HG02759 (cell line): ENCODE measurements around the gene GINM1.

ENCODE experiments used
- ATAC-seq: cut with Tn5 transposase; IDR thresholded peaks from one replicate; pipeline ENCODE4 v1.9.1; 2021; ENCODE audit warnings: mild to moderate bottlenecking, moderate library complexity; ENCODE audit not compliant: unreplicated experiment

GINM1 gene

GRCh38 chr6:149565527-149566409, at the start of gene GINM1:
Gene GINM1 (plus strand): TSS chr6:149566375. CDS start chr6:149566415, 40 bp downstream.
- peak; percentile 84 for ATAC-seq

DNA sequence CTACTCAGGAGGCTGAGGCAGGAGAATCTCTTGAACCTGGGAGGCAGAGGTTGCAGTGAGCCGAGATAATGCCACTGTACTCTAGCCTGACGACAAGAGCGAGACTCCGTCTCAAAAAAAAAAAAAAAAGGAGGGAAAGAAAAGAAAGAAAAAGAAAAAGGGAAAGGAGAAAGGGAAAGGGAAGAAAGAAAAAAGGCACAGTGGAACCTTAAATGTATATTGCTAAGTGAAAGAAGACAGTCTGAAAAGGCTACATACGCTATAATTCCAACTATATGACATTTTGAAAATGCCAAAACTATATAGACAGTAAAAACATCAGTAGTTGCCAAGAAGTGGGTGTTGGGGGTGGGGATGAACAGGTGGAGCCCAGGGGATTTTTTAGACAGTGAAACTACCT, 36.5 kb upstream of the GINM1 start:
- ATAC-seq = no peak

GRCh38 chr6:149534742-149535141, 31.4 kb upstream of the GINM1 start:
- no peak for ATAC-seq

- ATAC-seq = no peak
Observed at GRCh38 chr6:149541139-149541538, 25.0 kb upstream of the GINM1 start.

GRCh38 chr6:149544646-149545257, 21.4 kb upstream of the GINM1 start:
- ATAC-seq = no peak

DNA sequence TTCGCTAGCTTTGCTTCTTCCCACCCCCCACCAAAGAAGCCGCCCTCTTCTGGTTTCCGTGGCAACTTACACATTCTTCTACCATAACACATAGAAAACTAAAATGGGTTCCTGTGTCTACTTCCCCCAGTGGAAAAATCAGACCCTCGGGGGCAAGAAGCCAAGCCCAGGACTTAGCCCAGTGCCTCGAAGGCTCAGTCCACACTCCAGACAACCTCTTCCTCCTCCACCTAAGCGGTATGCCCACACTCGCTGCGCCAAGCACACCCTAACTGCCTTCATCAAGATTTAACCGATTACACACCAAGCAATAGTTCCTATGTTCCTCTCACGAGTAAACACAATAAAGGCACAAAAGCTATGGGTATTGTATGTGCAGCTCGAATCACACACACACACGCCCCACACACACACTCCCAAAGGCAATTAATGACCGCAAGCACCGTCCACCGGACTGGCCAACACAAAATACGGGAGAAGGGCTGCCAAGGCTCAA, 20.9 kb upstream of the GINM1 start:
- ATAC-seq = no peak

- peak; percentile 96 for ATAC-seq
Observed at GRCh38 chr6:149545754-149546471, 20.3 kb upstream of the GINM1 start, which contains the start of gene PPIL4. Gene PPIL4 (minus strand): TSS chr6:149546043. CDS start chr6:149546005, 38 bp downstream.

DNA sequence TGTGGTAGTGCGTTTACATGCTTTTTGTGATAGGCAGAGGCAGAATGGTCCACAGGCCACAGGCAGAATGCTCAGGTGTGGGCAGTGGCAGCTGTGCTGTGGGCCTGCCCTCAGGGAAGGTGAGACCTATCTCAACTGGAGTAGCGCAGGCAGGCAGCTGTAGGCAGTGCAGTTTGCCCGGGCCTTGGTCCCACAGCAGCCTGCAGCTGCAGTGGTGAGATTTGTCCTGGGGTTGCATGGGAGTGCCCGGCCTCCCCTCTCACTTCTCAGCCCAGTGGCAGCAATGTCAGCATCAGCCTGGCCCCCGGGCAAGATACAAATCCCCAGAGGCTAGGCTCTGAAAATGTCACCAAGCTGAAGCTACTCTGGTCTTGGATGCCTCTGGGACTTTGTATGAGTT, 14.3 kb upstream of the GINM1 start:
- no peak for ATAC-seq

GRCh38 chr6:149558029-149558428, 8.1 kb upstream of the GINM1 start:
- no peak for ATAC-seq

- no peak for ATAC-seq
Observed at GRCh38 chr6:149559389-149559788, 6.8 kb upstream of the GINM1 start.

DNA sequence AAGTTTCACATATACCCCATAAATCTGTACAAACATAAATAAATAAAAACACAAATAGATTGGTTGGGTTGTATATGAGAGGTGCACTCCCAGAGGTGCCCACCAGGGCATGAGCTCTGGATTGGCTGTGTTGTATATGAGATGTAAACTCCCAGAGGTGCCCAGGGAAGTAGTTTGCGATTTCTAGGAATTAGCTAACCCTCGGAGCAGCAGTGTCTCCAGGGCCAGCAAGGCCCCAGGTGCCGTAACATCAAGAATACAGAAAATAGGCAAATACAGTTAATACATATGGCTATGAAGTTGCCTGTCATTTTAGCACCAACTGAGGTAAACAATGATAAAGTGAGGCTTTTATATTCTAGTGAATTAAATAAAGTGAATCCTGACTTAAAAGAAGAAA, 5.4 kb upstream of the GINM1 start:
- ATAC-seq = no peak

GRCh38 chr6:149563203-149563927, 2.8 kb upstream of the GINM1 start:
- no peak for ATAC-seq

GRCh38 chr6:149563928-149564325, 2.2 kb upstream of the GINM1 start:
- no peak for ATAC-seq

- ATAC-seq = peak; percentile 22
Observed at GRCh38 chr6:149566410-149567193, 427 bp downstream of the GINM1 start.

DNA sequence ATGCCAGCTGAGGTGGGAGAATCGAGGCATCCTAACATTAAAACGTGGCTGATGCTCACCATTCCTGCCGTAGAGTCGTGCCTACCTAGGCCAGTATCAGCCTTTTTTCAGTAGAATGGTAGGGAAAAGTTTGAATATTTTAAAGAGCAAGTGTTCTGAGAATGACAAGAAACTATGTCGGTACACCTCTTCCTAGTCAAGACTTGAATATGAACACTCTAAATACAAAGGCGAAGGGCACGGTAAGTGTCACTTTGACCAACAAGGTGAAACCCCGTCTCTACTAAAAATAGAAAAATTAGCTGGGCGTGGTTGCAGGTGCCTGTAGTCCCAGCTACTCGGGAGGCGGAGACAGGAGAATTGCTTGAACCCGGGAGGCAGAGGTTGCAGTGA, 1.0 kb downstream of the GINM1 start:
- ATAC-seq = no peak

DNA sequence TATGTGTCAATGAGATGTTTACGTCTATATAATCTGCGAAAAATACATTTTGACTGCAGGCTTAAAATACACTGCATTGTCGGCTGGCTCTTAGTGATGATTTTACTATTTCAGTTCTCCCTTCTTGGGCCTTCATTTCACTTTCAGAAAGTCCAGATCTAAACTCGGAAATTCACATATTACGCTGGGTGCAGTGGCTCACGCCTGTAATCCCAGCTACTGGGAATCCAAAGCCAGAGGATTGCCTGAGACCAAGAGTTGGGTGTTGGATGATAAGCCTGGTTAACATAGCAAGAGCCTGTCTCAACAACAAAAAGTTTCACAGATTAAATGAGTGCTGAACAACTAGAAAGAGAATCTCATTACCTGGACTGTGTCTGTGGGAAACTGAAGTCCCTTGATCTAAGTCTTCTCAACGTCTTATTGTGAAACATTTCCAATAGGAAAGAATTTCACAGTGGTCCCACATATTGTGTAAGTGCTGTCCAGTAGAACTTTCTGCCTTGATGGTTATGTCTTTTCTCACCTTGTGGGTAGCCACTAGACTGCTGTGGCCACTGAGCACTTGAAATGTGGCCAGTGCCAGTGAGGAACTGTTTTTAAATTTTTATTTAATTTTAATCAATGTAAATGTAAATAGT, 1.9 kb downstream of the GINM1 start:
- no peak for ATAC-seq

- ATAC-seq = no peak
Observed at GRCh38 chr6:149580880-149581279, 14.7 kb downstream of the GINM1 start.

DNA sequence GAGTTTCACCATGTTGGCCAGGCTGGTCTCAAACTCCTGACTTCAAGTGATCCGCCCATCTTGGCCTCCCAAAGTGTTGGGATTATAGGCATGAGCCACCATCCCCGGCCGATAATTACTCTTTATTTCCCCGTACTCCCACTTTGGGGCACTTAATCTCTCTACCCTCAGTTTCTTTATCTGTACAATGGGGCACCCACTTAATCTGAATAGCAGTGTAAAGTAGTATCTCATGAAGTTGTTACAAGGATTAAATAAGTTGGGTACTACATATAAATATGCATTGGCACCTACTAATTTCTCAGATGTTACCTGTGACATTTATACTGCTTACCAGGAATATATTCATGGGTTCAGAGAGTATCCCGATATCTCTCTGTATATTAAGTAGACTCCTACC, 15.2 kb downstream of the GINM1 start:
- ATAC-seq = no peak

- ATAC-seq = no peak
Observed at GRCh38 chr6:149586149-149586548, 20.0 kb downstream of the GINM1 start.
